Fibroblast of lung (primary cell): ENCODE data around the gene ZNF541. TPM values are rescaled to one million over a fixed set of nuclear protein-coding genes. Genes with fewer than 3 reads are reported as not detected.

Experiments used
- DNase-seq, 2 donors: peaks; one replicate each; pipeline versions ENCODE4 v3.0.0 to v3.0.0-alpha.2; 2010; ENCODE audit warnings: low read depth in 2 of 2
- H2AFZ ChIP-seq: 2 replicates; pipeline ENCODE4 v1.5.1; 2012; ENCODE audit warnings: low read length, control low read depth, inconsistent platforms
- H3K27ac ChIP-seq: 2 replicates; pipeline ENCODE4 v1.5.1; 2011; ENCODE audit warnings: low read length, control low read depth; ENCODE audit not compliant: insufficient read depth
- H3K27me3 ChIP-seq: 2 replicates; pipeline ENCODE4 v1.5.1; 2011; ENCODE audit warnings: mild to moderate bottlenecking, low read length; ENCODE audit not compliant: control insufficient read depth, insufficient read depth
- H3K36me3 ChIP-seq: 2 replicates; pipeline ENCODE4 v1.5.1; 2011; ENCODE audit warnings: low read length; ENCODE audit not compliant: control insufficient read depth, insufficient read depth
- H3K4me1 ChIP-seq: 2 replicates; pipeline ENCODE4 v1.5.1; 2011; ENCODE audit warnings: low read length; ENCODE audit not compliant: control insufficient read depth, insufficient read depth; ENCODE audit errors: extremely low read depth
- H3K4me2 ChIP-seq: 2 replicates; pipeline ENCODE4 v1.5.1; 2011; ENCODE audit warnings: low read length, control low read depth; ENCODE audit not compliant: insufficient read depth; ENCODE audit errors: extremely low read depth
- H3K4me3 ChIP-seq, 4 experiments: fragments of 200-600 bp in 1 of 4; sonication (generic) in 1 of 4; replicated peaks in 1 of 4; 2 replicates each; pipeline ENCODE4 v1.5.1; 2011 to 2016; ENCODE audit warnings: low read length in 4 of 4, low read depth in 3 of 4, mild to moderate bottlenecking in 3 of 4, control low read depth in 2 of 4, inconsistent platforms in 1 of 4, mixed read lengths in 1 of 4; ENCODE audit not compliant: insufficient read depth in 1 of 4; ENCODE audit errors: control extremely low read depth in 1 of 4
- H3K79me2 ChIP-seq: 2 replicates; pipeline ENCODE4 v1.5.1; 2012; ENCODE audit warnings: mild to moderate bottlenecking, low read length, inconsistent platforms; ENCODE audit not compliant: control insufficient read depth, insufficient read depth
- H3K9ac ChIP-seq: 2 replicates; pipeline ENCODE4 v1.5.1; 2011; ENCODE audit warnings: mild to moderate bottlenecking, low read length, control low read depth; ENCODE audit not compliant: insufficient read depth
- H3K9me3 ChIP-seq: 2 replicates; pipeline ENCODE4 v1.5.1; 2012; ENCODE audit warnings: low read depth, low read length; ENCODE audit not compliant: control insufficient read depth, insufficient read depth
- H4K20me1 ChIP-seq: 2 replicates; pipeline ENCODE4 v1.5.1; 2011; ENCODE audit warnings: low read length; ENCODE audit not compliant: control insufficient read depth, insufficient read depth; ENCODE audit errors: extremely low read depth
- EZH2 ChIP-seq: IDR thresholded peaks from 2 replicates; pipeline ENCODE4 v1.5.1; 2012; ENCODE audit warnings: low read length, control low read depth, mild to moderate bottlenecking; ENCODE audit errors: missing control alignments
- polyA plus RNA-seq, 2 donors: library from polyadenylated mRNA; depleted of rRNA in 1 of 2; stranded (reverse) in 1 of 2; unstranded in 1 of 2; fragments of >200 nt; gene quantifications; 2 replicates each; pipeline ENCODE4 v1.2.1, GENCODE V29; 2011 to 2012; ENCODE audit warnings: missing spikeins in 1 of 2
- total RNA-seq: library from RNA; depleted of rRNA; stranded (reverse); fragments of >200 nt; gene quantifications from 2 replicates; pipeline ENCODE4 v1.2.1, GENCODE V29; 2014
- TF ChIP-seq, protein P1 (sequence below), 2 donors: IDR thresholded peaks in 1 of 2; conservative IDR thresholded peaks in 1 of 2; 1 replicate in 1 of 2; 2 replicates in 1 of 2; pipeline ENCODE4 v1.5.1; 2011 to 2012; ENCODE audit warnings: low read length in 2 of 2, control low read depth in 1 of 2, inconsistent platforms in 1 of 2, low read depth in 1 of 2, mild to moderate bottlenecking in 1 of 2

ZNF541 gene
- total and polyA plus RNA-seq, 2 donors (not counting 1 experiment from before 2014, with no cell fraction given): 0.02 to 0.17 TPM

- no peak for DNase-seq
- no peak overlapping the region for H2AFZ ChIP-seq
- H3K9ac ChIP-seq: no peak overlapping the region
- no peak overlapping the region for H3K27ac ChIP-seq
- H3K9me3 ChIP-seq: no peaks in the 10 kb centered on the region
- H3K79me2 ChIP-seq: no peaks in the 10 kb centered on the region
- no peaks in the 10 kb centered on the region for H3K4me1 ChIP-seq
- no peaks in the 10 kb centered on the region for H3K36me3 ChIP-seq
- no peaks in the 10 kb centered on the region for H4K20me1 ChIP-seq
- TF ChIP-seq, protein P1, sequence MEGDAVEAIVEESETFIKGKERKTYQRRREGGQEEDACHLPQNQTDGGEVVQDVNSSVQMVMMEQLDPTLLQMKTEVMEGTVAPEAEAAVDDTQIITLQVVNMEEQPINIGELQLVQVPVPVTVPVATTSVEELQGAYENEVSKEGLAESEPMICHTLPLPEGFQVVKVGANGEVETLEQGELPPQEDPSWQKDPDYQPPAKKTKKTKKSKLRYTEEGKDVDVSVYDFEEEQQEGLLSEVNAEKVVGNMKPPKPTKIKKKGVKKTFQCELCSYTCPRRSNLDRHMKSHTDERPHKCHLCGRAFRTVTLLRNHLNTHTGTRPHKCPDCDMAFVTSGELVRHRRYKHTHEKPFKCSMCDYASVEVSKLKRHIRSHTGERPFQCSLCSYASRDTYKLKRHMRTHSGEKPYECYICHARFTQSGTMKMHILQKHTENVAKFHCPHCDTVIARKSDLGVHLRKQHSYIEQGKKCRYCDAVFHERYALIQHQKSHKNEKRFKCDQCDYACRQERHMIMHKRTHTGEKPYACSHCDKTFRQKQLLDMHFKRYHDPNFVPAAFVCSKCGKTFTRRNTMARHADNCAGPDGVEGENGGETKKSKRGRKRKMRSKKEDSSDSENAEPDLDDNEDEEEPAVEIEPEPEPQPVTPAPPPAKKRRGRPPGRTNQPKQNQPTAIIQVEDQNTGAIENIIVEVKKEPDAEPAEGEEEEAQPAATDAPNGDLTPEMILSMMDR (conservative IDR thresholded peaks at IDR 0.05 in 1 of 2, IDR thresholded peaks at IDR 0.05 in 1 of 2; ENCODE audit: low read depth in 1 of 2, low read length in 2 of 2): no peak
- no peak for TF ChIP-seq EZH2
- H3K4me2 ChIP-seq: no peak overlapping the region
- H3K27me3 ChIP-seq: peaks cover 3% of the 10 kb centered on the region
- no peak overlapping the region for H3K4me3 ChIP-seq
Observed at GRCh38 chr19:47569331-47569730, 3.6 kb downstream of the ZNF541 start.

GRCh38 chr19:47564081-47564480 is 8.9 kb downstream of the ZNF541 start:
- Histone ChIP-seq H3K4me2 (no peak overlapping the region), H2AFZ (no peak overlapping the region), H3K9ac (no peak overlapping the region), H3K4me1 (no peaks in the 10 kb centered on the region), H3K4me3 (no peak overlapping the region), H3K36me3 (no peaks in the 10 kb centered on the region), H3K9me3 (no peaks in the 10 kb centered on the region), H3K27me3 (peaks cover 3% of the 10 kb centered on the region), H3K79me2 (no peaks in the 10 kb centered on the region), H4K20me1 (no peaks in the 10 kb centered on the region), H3K27ac (no peak overlapping the region)
- DNase-seq: no peak
- TF ChIP-seq, protein P1 (conservative IDR thresholded peaks at IDR 0.05 in 1 of 2, IDR thresholded peaks at IDR 0.05 in 1 of 2; ENCODE audit: low read depth in 1 of 2, low read length in 2 of 2): no peak
- no peak for TF ChIP-seq EZH2

GRCh38 chr19:47561440-47562057 is 11.4 kb downstream of the ZNF541 start:
- peaks cover 3% of the 10 kb centered on the region for H3K27me3 ChIP-seq
- H3K9me3 ChIP-seq: no peaks in the 10 kb centered on the region
- no peaks in the 10 kb centered on the region for H3K79me2 ChIP-seq
- no peaks in the 10 kb centered on the region for H3K4me1 ChIP-seq
- no peak overlapping the region for H3K4me2 ChIP-seq
- H3K27ac ChIP-seq: no peak overlapping the region
- TF ChIP-seq EZH2: no peak
- TF ChIP-seq, protein P1 (conservative IDR thresholded peaks at IDR 0.05 in 1 of 2, IDR thresholded peaks at IDR 0.05 in 1 of 2; ENCODE audit: low read depth in 1 of 2, low read length in 2 of 2): no peak
- no peak overlapping the region for H3K4me3 ChIP-seq
- no peaks in the 10 kb centered on the region for H3K36me3 ChIP-seq
- no peak overlapping the region for H2AFZ ChIP-seq
- no peaks in the 10 kb centered on the region for H4K20me1 ChIP-seq
- no peak for DNase-seq
- no peak overlapping the region for H3K9ac ChIP-seq
